Endothelial cell of umbilical vein (primary cell): ENCODE results near the gene FSTL1. TPM values are rescaled to one million over a fixed set of nuclear protein-coding genes. Genes with fewer than 3 reads are reported as not detected.

ENCODE experiments used
- BruUV-seq: library from RNA; stranded (reverse); fragments of 400-500 nt; replicated peaks from 2 replicates; lab custom pipeline; 2021; lab: Mats Ljungman, UMichigan
- CTCF ChIA-PET: fragments of 300-600, 350-600 bp; sonication (Branson Sonifier 250); formaldehyde crosslinking; loops from one replicate; lab custom pipeline; 2021; ENCODE audit warnings: antibody characterized with exemption, inconsistent platforms; lab: Charles Lee
- POLR2A ChIA-PET: fragments of 300-600, 350-600 bp; sonication (Branson Sonifier 250); formaldehyde crosslinking; loops from one replicate; lab custom pipeline; 2021; ENCODE audit warnings: antibody characterized with exemption, inconsistent platforms; lab: Charles Lee
- DNase-seq: peaks from one replicate; pipeline ENCODE4 v3.0.0-alpha.2; 2011; ENCODE audit warnings: low read depth, low spot score
- FAIRE-seq: peaks from 2 replicates; lab custom pipeline; 2011; peaks lifted over from hg19 to GRCh38; lab: Jason Lieb, UNC
- H2AFZ ChIP-seq: 2 replicates; pipeline ENCODE4 v1.6.0; 2012; ENCODE audit warnings: low read depth, low read length, control low read depth, inconsistent platforms
- H3K27ac ChIP-seq: 2 replicates; pipeline ENCODE4 v1.5.1; 2011; ENCODE audit warnings: low read depth, mild to moderate bottlenecking, control low read depth, low read length, moderate library complexity; ENCODE audit not compliant: insufficient read depth
- H3K27me3 ChIP-seq, 2 experiments: 2 replicates each; pipeline versions ENCODE4 v1.6.0 to v1.6.1; 2011; ENCODE audit warnings: low read length in 2 of 2, mixed read lengths in 1 of 2; ENCODE audit not compliant: control insufficient read depth in 2 of 2, insufficient read depth in 2 of 2
- H3K36me3 ChIP-seq, 2 experiments: 2 replicates in 1 of 2; 3 replicates in 1 of 2; pipeline ENCODE4 v1.5.1; 2011; ENCODE audit warnings: low read length in 2 of 2, mild to moderate bottlenecking in 1 of 2, moderate library complexity in 1 of 2; ENCODE audit not compliant: control insufficient read depth in 2 of 2, insufficient read depth in 2 of 2; ENCODE audit errors: extremely low read depth in 1 of 2
- H3K4me1 ChIP-seq: 3 replicates; pipeline ENCODE4 v1.5.1; 2011; ENCODE audit warnings: mild to moderate bottlenecking, low read length; ENCODE audit not compliant: control insufficient read depth, insufficient read depth; ENCODE audit errors: extremely low read depth
- H3K4me2 ChIP-seq: 2 replicates; pipeline ENCODE4 v1.6.1; 2011; ENCODE audit warnings: low read length, control low read depth, mixed read lengths; ENCODE audit not compliant: insufficient read depth
- H3K4me3 ChIP-seq, 3 experiments: fragments of 200-600 bp in 1 of 3; sonication (generic), shearing (Covaris generic) in 1 of 3; replicated peaks in 1 of 3; 2 replicates each; pipeline ENCODE4 v1.5.1; 2011 to 2016; ENCODE audit warnings: control low read depth in 3 of 3, low read length in 3 of 3, mild to moderate bottlenecking in 2 of 3, inconsistent platforms in 1 of 3, low read depth in 1 of 3, moderate library complexity in 1 of 3; ENCODE audit not compliant: insufficient read depth in 1 of 3
- H3K79me2 ChIP-seq: 2 replicates; pipeline ENCODE4 v1.6.0; 2012; ENCODE audit warnings: low read length, inconsistent platforms; ENCODE audit not compliant: control insufficient read depth, insufficient read depth
- H3K9ac ChIP-seq: replicated peaks from 2 replicates; pipeline ENCODE3; 2011; ENCODE audit warnings: low read length, control low read depth; ENCODE audit not compliant: insufficient read depth; ENCODE audit errors: extremely low read depth
- H3K9me1 ChIP-seq: replicated peaks from 3 replicates; pipeline ENCODE4 v1.6.0; 2011; ENCODE audit warnings: mild to moderate bottlenecking, low read length; ENCODE audit not compliant: control insufficient read depth, insufficient read depth; ENCODE audit errors: extremely low read depth
- H3K9me3 ChIP-seq: replicated peaks from 2 replicates; pipeline ENCODE4 v1.5.1; 2012; ENCODE audit warnings: low read length, inconsistent platforms; ENCODE audit not compliant: control insufficient read depth, insufficient read depth
- H4K20me1 ChIP-seq: replicated peaks from 2 replicates; pipeline ENCODE3; 2011; ENCODE audit warnings: mild to moderate bottlenecking, low read length; ENCODE audit not compliant: control insufficient read depth, insufficient read depth; ENCODE audit errors: extremely low read depth
- CTCF ChIP-seq, 2 donors: IDR thresholded peaks; 1 replicate in 1 of 2; 2 replicates in 1 of 2; pipeline ENCODE4 v1.5.1; 2011; ENCODE audit warnings: low read length in 2 of 2, mild to moderate bottlenecking in 2 of 2, moderate library complexity in 2 of 2, control low read depth in 1 of 2, inconsistent platforms in 1 of 2, low read depth in 1 of 2; ENCODE audit not compliant: insufficient read depth in 1 of 2; ENCODE audit errors: extremely low read depth in 1 of 2
- EZH2 ChIP-seq: IDR thresholded peaks from 2 replicates; pipeline ENCODE4 v1.6.1; 2012; ENCODE audit warnings: borderline replicate concordance, low read depth, mild to moderate bottlenecking, moderate library complexity, low read length, inconsistent platforms; ENCODE audit not compliant: severe bottlenecking
- FOS ChIP-seq: IDR thresholded peaks from 2 replicates; pipeline ENCODE4 v1.6.1; 2011; ENCODE audit warnings: mild to moderate bottlenecking, low read length, moderate library complexity, borderline replicate concordance; ENCODE audit not compliant: insufficient read depth
- GATA2 ChIP-seq: IDR thresholded peaks from 2 replicates; pipeline ENCODE4 v1.7.0; 2011; ENCODE audit warnings: low read depth, mild to moderate bottlenecking, moderate library complexity, mixed read lengths, low read length; ENCODE audit not compliant: insufficient read length, insufficient read depth
- JUN ChIP-seq: IDR thresholded peaks from 2 replicates; pipeline ENCODE4 v1.6.1; 2011; ENCODE audit warnings: borderline replicate concordance, low read depth; ENCODE audit not compliant: insufficient read length, insufficient read depth
- MAX ChIP-seq: IDR thresholded peaks from 2 replicates; pipeline ENCODE4 v1.6.1; 2011; ENCODE audit not compliant: insufficient read depth, insufficient read length
- MYC ChIP-seq: IDR thresholded peaks from one replicate; pipeline ENCODE4 v1.6.1; 2011; ENCODE audit warnings: mild to moderate bottlenecking, low read depth, low read length
- POLR2A ChIP-seq: IDR thresholded peaks from 2 replicates; pipeline ENCODE4 v1.6.1; 2012; ENCODE audit warnings: low read depth, mild to moderate bottlenecking, control low read depth, low read length
- POLR2AphosphoS5 ChIP-seq: IDR thresholded peaks from 2 replicates; pipeline ENCODE4 v1.6.1; 2012; ENCODE audit warnings: low read depth, mild to moderate bottlenecking, control low read depth, low read length, moderate library complexity; ENCODE audit not compliant: insufficient read depth
- dilution Hi-C: fragments of 300-500 bp; cut with MboI; formaldehyde crosslinking; loops from one replicate; pipeline ENCODE4 v1.15.0; 2019; ENCODE audit warnings: low sequenced_read_pairs; ENCODE audit not compliant: extremely low pct_ligation_motif_present
- intact Hi-C: fragments of 100-400 bp; cut with micrococcal nuclease; formaldehyde crosslinking; loops from one replicate; pipeline ENCODE4 v1.10.0; 2022
- polyA plus RNA-seq, 4 experiments: library from polyadenylated mRNA; depleted of rRNA in 3 of 4; stranded (reverse) in 3 of 4; unstranded in 1 of 4; fragments of >200 nt; gene quantifications; 2 replicates each; pipeline versions ENCODE4 v1.2.1 to v1.2.3, GENCODE V29; 2011 to 2012; ENCODE audit warnings: missing spikeins in 1 of 4
- total RNA-seq: library from RNA; stranded (reverse); gene quantifications from 2 replicates; pipeline ENCODE4 v1.2.3, GENCODE V29; 2021

FSTL1 gene
- total and polyA plus RNA-seq, 2 donors (not counting 3 experiments of a cell fraction or from before 2014, with no cell fraction given): 235 to 562 TPM

- BruUV-seq: no TSS peak
- dilution Hi-C loops (no loop called here), intact Hi-C loops (loop anchor here (1.0 to 5.0 kb wide), 10 partner anchors 18 to 525 kb away; partner anchors contain the start of gene FSTL1)
- FAIRE-seq: no peak
- Histone ChIP-seq H2AFZ (peak overlapping the region; percentile 35), H3K79me2 (peaks cover 12% of the 10 kb centered on the region), H4K20me1 (no peaks in the 10 kb centered on the region), H3K36me3 (peaks cover under 1 to 11% of the 10 kb centered on the region in 2 experiments), H3K9ac (no peak overlapping the region), H3K27ac (peak overlapping the region; percentile 30), H3K9me3 (no peaks in the 10 kb centered on the region), H3K9me1 (no peaks in the 10 kb centered on the region), H3K27me3 (no peaks in the 10 kb centered on the region), H3K4me3 (no peak overlapping the region), H3K4me2 (no peak overlapping the region), H3K4me1 (peaks cover 29% of the 10 kb centered on the region)
- ChIA-PET POLR2A (interaction anchor here (0.8 to 1.3 kb wide), 4 partner anchors 27 to 322 kb away, joined by 3 to 6 read pairs (median 4); no protein-coding TSS in a partner anchor), CTCF (interaction anchor here (0.7 to 9.5 kb wide), 39 partner anchors 8 to 525 kb away, joined by 3 to 367 read pairs (median 5); partner anchors contain the start of genes FSTL1 and LRRC58)
- TF ChIP-seq MYC (no peak), POLR2A (no peak), POLR2AphosphoS5 (no peak), CTCF (IDR thresholded peaks at IDR 0.05; ENCODE audit: extremely low read depth in 1 of 2, insufficient read depth in 1 of 2, low read depth in 1 of 2, low read length in 2 of 2) (no peak), MAX (no peak), FOS (no peak), JUN (no peak), GATA2 (no peak), EZH2 (no peak)
- DNase-seq: no peak
Measured at GRCh38 chr3:120416868-120417267, 33.9 kb downstream of the FSTL1 start.
